A549 (cell line): ENCODE results near the gene CDH16. TPM values are rescaled to one million over a fixed set of nuclear protein-coding genes. Genes with fewer than 3 reads are reported as not detected.

Experiments used
- ATAC-seq, 2 experiments: fragments of 200-7000 bp in 1 of 2; fragments of >200 bp in 1 of 2; cut with Nextera tagmentation in 1 of 2; cut with Tn5 transposase in 1 of 2; 3 replicates each; pipeline versions ENCODE4 v1.8.0 to v1.9.1; 2018 to 2020; ENCODE audit warnings: mild to moderate bottlenecking in 1 of 2, moderate library complexity in 1 of 2
- CTCF ChIA-PET: fragments of 300-600 bp; sonication (Branson Sonifier 250); formaldehyde crosslinking; extraction: SDS; loops from one replicate; lab custom pipeline; 2021; ENCODE audit warnings: antibody characterized with exemption, inconsistent platforms; lab: Yijun Ruan, JAX
- POLR2A ChIA-PET: fragments of 350-600 bp; formaldehyde crosslinking; extraction: SDS; loops from one replicate; lab custom pipeline; 2021; ENCODE audit warnings: antibody characterized with exemption, inconsistent platforms; lab: Yijun Ruan, JAX
- DNase-seq, 2 experiments: peaks; one replicate each; pipeline versions ENCODE4 v3.0.0 to v3.0.0-alpha.2; 2011 to 2016; ENCODE audit warnings: low read depth in 1 of 2, low spot score in 1 of 2
- FAIRE-seq: peaks from 2 replicates; lab custom pipeline; 2011; peaks lifted over from hg19 to GRCh38; lab: Jason Lieb, UNC
- H3K27ac ChIP-seq, 2 experiments: fragments of >200 bp; sonication (Bioruptor Twin); formaldehyde crosslinking; 3 replicates each; pipeline ENCODE4 v1.5.1; 2016 to 2017
- H3K4me1 ChIP-seq: fragments of >200 bp; sonication (Bioruptor Twin); formaldehyde crosslinking; 3 replicates; pipeline ENCODE4 v1.6.1; 2016
- H3K4me2 ChIP-seq: fragments of >200 bp; sonication (Bioruptor Twin); formaldehyde crosslinking; 3 replicates; pipeline ENCODE4 v1.6.1; 2016
- H3K4me3 ChIP-seq: fragments of >200 bp; sonication (Bioruptor Twin); formaldehyde crosslinking; 3 replicates; pipeline ENCODE4 v1.5.1; 2016
- H3K9me3 ChIP-seq: fragments of >200 bp; sonication (Bioruptor Twin); formaldehyde crosslinking; 3 replicates; pipeline ENCODE4 v1.6.1; 2016
- BHLHE40 ChIP-seq: IDR thresholded peaks from 2 replicates; pipeline ENCODE4 v1.6.1; 2012; ENCODE audit warnings: low read depth, low read length, inconsistent platforms
- CBX2 ChIP-seq: fragments of 200-600 bp; sonication (generic); IDR thresholded peaks from 2 replicates; pipeline ENCODE4 v1.6.1; 2016; ENCODE audit warnings: low read depth, mild to moderate bottlenecking, borderline replicate concordance
- CBX8 ChIP-seq: fragments of 200-600 bp; sonication (generic); IDR thresholded peaks from 2 replicates; pipeline ENCODE4 v1.6.1; 2016
- CEBPB ChIP-seq, 2 experiments: fragments of >200 bp in 1 of 2; sonication (Bioruptor Twin) in 1 of 2; formaldehyde crosslinking in 1 of 2; IDR thresholded peaks; 2 replicates each; pipeline ENCODE4 v1.6.1; 2012 to 2016
- CHD4 ChIP-seq: fragments of 200-600 bp; sonication (generic); IDR thresholded peaks from 2 replicates; pipeline ENCODE4 v1.6.1; 2016; ENCODE audit warnings: antibody characterized with exemption, mild to moderate bottlenecking, borderline replicate concordance
- EP300 ChIP-seq, 2 experiments: fragments of >200 bp; sonication (Bioruptor Twin); formaldehyde crosslinking; IDR thresholded peaks; 2 replicates in 1 of 2; 3 replicates in 1 of 2; pipeline ENCODE4 v1.6.1; 2016 to 2017
- FOSB ChIP-seq: fragments of 250-450 bp; sonication (Bioruptor Pico); IDR thresholded peaks from 2 replicates; pipeline ENCODE4 v1.5.0; 2020; ENCODE audit warnings: mild to moderate bottlenecking, moderate library complexity
- FOSL2 ChIP-seq, 2 experiments: fragments of 450-650 bp in 1 of 2; fragments of >200 bp in 1 of 2; sonication (Bioruptor Twin) in 1 of 2; formaldehyde crosslinking; IDR thresholded peaks; 2 replicates each; pipeline versions ENCODE4 v1.5.0 to v1.6.1; 2016 to 2020; ENCODE audit warnings: mild to moderate bottlenecking in 1 of 2, moderate library complexity in 1 of 2
- FOXS1 ChIP-seq: fragments of 250-450 bp; sonication (Bioruptor Pico); IDR thresholded peaks from 2 replicates; pipeline ENCODE4 v1.5.0; 2020; ENCODE audit warnings: mild to moderate bottlenecking, moderate library complexity
- HOXA7 ChIP-seq: fragments of 250-450 bp; sonication (Bioruptor Pico); IDR thresholded peaks from 2 replicates; pipeline ENCODE4 v1.5.0; 2020; ENCODE audit warnings: mild to moderate bottlenecking, moderate library complexity
- KDM1A ChIP-seq: fragments of 200-600 bp; sonication (generic); IDR thresholded peaks from 2 replicates; pipeline ENCODE4 v1.6.1; 2016; ENCODE audit warnings: low read depth, mild to moderate bottlenecking
- NFE2L2 ChIP-seq: fragments of 150-350 bp; conservative IDR thresholded peaks from 2 replicates; pipeline ENCODE4 v1.6.1; 2014; ENCODE audit warnings: low read length
- NR3C1 ChIP-seq: fragments of >200 bp; sonication (Bioruptor Twin); formaldehyde crosslinking; IDR thresholded peaks from 3 replicates; pipeline ENCODE4 v1.6.1; 2017
- POLR2A ChIP-seq: IDR thresholded peaks from 2 replicates; pipeline ENCODE4 v1.6.1; 2012; ENCODE audit warnings: mild to moderate bottlenecking, low read length
- RAD21 ChIP-seq, 2 experiments: fragments of >200 bp in 1 of 2; sonication (Bioruptor Twin) in 1 of 2; formaldehyde crosslinking in 1 of 2; IDR thresholded peaks in 1 of 2; conservative IDR thresholded peaks in 1 of 2; 2 replicates in 1 of 2; 3 replicates in 1 of 2; pipeline ENCODE4 v1.6.1; 2012 to 2018; ENCODE audit warnings: inconsistent platforms in 1 of 2
- RARB ChIP-seq: fragments of 250-450 bp; sonication (Bioruptor Pico); IDR thresholded peaks from 2 replicates; pipeline ENCODE4 v1.8.0; 2021; ENCODE audit warnings: mild to moderate bottlenecking, moderate library complexity
- SMC3 ChIP-seq: fragments of >200 bp; sonication (Bioruptor Twin); formaldehyde crosslinking; IDR thresholded peaks from 3 replicates; pipeline ENCODE4 v1.6.1; 2018; ENCODE audit warnings: inconsistent platforms
- TFCP2L1 ChIP-seq: fragments of 250-450 bp; sonication (Bioruptor Pico); IDR thresholded peaks from 2 replicates; pipeline ENCODE4 v1.5.0; 2021; ENCODE audit warnings: mild to moderate bottlenecking
- TP53 ChIP-seq: fragments of 250-450 bp; sonication (Bioruptor Pico); IDR thresholded peaks from 2 replicates; pipeline ENCODE4 v1.5.0; 2021; ENCODE audit warnings: mild to moderate bottlenecking, moderate library complexity
- ZSCAN20 ChIP-seq: fragments of 250-450 bp; sonication (Bioruptor Pico); IDR thresholded peaks from 2 replicates; pipeline ENCODE4 v1.8.0; 2022; ENCODE audit warnings: mild to moderate bottlenecking, moderate library complexity
- WGBS: methylation state at CpG from one replicate; pipeline ENCODE4 v1.1.6; 2017; ENCODE audit errors: missing lambda C conversion rate; 5-methylcytosine and 5-hydroxymethylcytosine counted together
- polyA plus RNA-seq, 4 experiments: library from polyadenylated mRNA; depleted of rRNA in 3 of 4; stranded (reverse); fragments of >200 nt; fragmentation: RNase III in 1 of 4; extraction: RNeasy Plus Mini Kit Qiagen cat#74134 plus additional on column Dnase treatment in 1 of 4; gene quantifications; 2 replicates in 3 of 4; 3 replicates in 1 of 4; pipeline ENCODE4 v1.2.3, GENCODE V29; 2011 to 2017
- TF ChIP-seq, protein P1 (sequence below): fragments of 250-450 bp; sonication (Bioruptor Pico); IDR thresholded peaks from 2 replicates; pipeline ENCODE4 v1.5.0; 2020; ENCODE audit warnings: low read depth, mild to moderate bottlenecking, moderate library complexity
- TF ChIP-seq, protein P2 (sequence below): fragments of 150-350 bp; IDR thresholded peaks from 2 replicates; pipeline ENCODE4 v1.6.1; 2014; ENCODE audit warnings: low read depth, mild to moderate bottlenecking, low read length
- TF ChIP-seq, protein P3 (sequence below): fragments of 250-450 bp; sonication (Bioruptor Pico); IDR thresholded peaks from 2 replicates; pipeline ENCODE4 v1.5.0; 2021; ENCODE audit warnings: mild to moderate bottlenecking, moderate library complexity, borderline replicate concordance
- TF ChIP-seq, protein P4 (sequence below): fragments of >200 bp; sonication (Bioruptor Twin); formaldehyde crosslinking; IDR thresholded peaks from 2 replicates; pipeline ENCODE4 v1.6.1; 2016

CDH16 gene
- polyA plus RNA-seq, 2 of the 4 experiments (the other 2 are of a cell fraction), result 0.18 to 0.25 TPM

DNA sequence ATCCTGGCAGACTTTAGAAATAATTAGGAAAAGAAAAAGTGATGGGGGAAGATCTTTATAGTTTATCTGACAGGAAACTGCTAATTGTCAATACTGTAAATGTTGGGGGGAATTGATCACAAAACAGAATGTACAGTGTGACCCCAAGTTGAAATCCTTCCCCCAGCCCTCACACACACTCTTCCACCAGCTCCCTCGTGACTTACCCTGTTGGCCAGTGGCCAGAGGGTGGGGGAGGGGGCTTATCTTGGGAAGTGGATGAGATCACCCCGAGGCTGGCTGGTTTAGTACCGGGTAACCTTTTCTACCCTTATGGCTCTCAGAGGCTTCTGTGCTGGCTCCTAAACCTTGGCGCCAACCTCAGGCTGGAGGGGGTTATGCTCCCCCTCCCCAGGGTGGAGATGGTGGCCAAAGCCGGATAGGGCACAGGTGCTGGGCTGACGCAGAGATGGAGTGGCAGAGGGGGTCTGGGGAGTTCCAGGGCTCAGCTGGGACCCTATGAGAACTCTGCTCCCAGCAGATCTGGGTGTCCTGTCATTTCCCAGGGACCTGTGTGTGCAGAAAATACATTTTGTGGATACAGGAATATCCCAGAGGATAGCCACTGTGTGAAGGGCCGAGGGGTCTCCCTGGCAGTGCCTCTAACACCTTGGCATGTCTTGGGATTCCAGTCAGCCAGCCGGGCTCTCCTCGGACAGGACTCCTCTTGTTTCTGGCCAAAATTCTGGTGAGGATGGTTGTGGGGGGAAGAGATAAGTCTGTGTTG is 18.6 kb downstream of the CDH16 start (continued):
- no peak for TF ChIP-seq NFE2L2
- no peak for TF ChIP-seq ZSCAN20 (CRISPR knock-in tag)
- TF ChIP-seq, protein P1, sequence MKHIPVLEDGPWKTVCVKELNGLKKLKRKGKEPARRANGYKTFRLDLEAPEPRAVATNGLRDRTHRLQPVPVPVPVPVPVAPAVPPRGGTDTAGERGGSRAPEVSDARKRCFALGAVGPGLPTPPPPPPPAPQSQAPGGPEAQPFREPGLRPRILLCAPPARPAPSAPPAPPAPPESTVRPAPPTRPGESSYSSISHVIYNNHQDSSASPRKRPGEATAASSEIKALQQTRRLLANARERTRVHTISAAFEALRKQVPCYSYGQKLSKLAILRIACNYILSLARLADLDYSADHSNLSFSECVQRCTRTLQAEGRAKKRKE, result no peak

DNA sequence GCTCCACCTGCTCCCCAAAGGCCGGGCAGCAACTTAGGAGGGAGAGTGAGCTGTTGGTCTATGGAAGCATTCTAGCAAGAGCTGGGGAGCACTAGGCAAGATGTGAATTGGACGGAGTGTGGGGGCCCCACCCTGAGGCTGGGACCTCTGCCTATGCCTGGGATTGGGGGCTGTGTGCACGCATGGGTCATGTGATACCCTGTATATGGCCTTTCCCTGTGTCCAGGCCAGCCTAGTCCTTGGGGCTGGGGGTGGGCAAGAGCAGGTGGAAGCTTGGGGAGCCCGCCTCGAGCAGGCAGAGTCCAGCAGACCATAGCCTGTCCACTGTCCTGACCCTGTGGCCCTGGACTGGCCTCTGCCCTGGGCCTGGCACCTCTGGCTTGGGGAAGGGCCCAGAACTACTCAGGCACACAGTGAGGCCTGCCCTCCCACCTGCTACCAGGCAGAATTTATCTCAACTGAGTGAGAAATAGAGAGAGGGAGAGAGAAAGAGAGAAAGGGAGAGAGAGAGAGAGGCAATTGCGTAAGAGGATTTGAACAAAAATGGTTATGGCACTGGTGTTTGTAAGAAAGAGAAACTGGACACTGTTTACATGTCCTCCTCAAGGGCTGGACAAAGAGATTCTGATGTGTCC is 19.3 kb downstream of the CDH16 start:
- ATAC-seq (0 out of 6 replicates have a peak, but pooled peaks of 1 of the 2 experiments have one; percentile 3), FAIRE-seq (no peak), DNase-seq (no peak)
- Histone ChIP-seq H3K27ac (peak overlapping the region; percentile 67 to 79; a peak in 5 of 6 replicates), H3K4me1 (peaks cover 27% of the 10 kb centered on the region), H3K4me2 (peak overlapping the region; percentile 64), H3K9me3 (no peaks in the 10 kb centered on the region), H3K4me3 (no peak overlapping the region)
- WGBS, result 91% methylated on average over 5 of the region's 6 CpGs
- TF ChIP-seq CBX8, result no peak
- TF ChIP-seq CEBPB (IDR thresholded peaks at IDR 0.05), result peak; percentile 87 to 90
- TF ChIP-seq CHD4, result 0 out of 2 replicates have a peak, but pooled peaks have one; percentile 10
- ChIA-PET POLR2A (interaction anchor here (1.0 kb wide), 1 partner anchor 28 kb away, joined by 3 read pairs; no protein-coding TSS in a partner anchor), CTCF (interaction anchor here (0.6 to 40.8 kb wide), 6 partner anchors 15 to 381 kb away, joined by 3 to 837 read pairs (median 4); partner anchors contain the start of genes CDH16 and RRAD)

DNA sequence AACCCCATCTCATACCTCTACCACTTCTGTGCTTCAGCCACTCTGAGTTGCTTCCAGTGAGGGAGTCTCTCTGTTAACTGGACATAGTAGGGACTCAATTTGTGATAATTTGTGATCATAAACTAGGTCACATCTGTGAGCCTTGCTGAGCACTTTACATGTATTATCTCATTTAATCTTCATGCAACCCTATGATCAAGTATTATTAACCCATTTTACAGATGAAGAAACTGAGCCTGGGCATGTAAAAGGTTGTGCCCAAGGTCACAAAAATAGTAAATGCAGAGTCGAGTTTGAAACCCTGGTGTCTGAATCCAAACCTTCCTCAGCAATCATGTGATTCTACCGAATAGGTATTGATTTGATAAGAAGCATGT is 19.8 kb downstream of the CDH16 start:
- Histone ChIP-seq H3K9me3 (no peaks in the 10 kb centered on the region), H3K4me2 (no peak overlapping the region), H3K27ac (peak overlapping the region; percentile 67 to 79; a peak in 3 of 6 replicates), H3K4me1 (peaks cover 27% of the 10 kb centered on the region), H3K4me3 (no peak overlapping the region)
- FAIRE-seq, result no peak
- ChIA-PET CTCF (interaction anchor here (0.6 to 40.8 kb wide), 6 partner anchors 16 to 252 kb away, joined by 3 to 837 read pairs (median 3); partner anchors contain the start of genes B3GNT9, CDH16, CES3 and RRAD), POLR2A (interaction anchor here (1.0 kb wide), 1 partner anchor 28 kb away, joined by 3 read pairs; no protein-coding TSS in a partner anchor)
- 51% methylated on average over 2 of the region's 2 CpGs for WGBS
- TF ChIP-seq, protein P2, sequence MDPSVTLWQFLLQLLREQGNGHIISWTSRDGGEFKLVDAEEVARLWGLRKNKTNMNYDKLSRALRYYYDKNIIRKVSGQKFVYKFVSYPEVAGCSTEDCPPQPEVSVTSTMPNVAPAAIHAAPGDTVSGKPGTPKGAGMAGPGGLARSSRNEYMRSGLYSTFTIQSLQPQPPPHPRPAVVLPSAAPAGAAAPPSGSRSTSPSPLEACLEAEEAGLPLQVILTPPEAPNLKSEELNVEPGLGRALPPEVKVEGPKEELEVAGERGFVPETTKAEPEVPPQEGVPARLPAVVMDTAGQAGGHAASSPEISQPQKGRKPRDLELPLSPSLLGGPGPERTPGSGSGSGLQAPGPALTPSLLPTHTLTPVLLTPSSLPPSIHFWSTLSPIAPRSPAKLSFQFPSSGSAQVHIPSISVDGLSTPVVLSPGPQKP, result no peak
- 0 out of 2 replicates have a peak, but pooled peaks have one; percentile 63 for TF ChIP-seq CHD4
- TF ChIP-seq, protein P3, sequence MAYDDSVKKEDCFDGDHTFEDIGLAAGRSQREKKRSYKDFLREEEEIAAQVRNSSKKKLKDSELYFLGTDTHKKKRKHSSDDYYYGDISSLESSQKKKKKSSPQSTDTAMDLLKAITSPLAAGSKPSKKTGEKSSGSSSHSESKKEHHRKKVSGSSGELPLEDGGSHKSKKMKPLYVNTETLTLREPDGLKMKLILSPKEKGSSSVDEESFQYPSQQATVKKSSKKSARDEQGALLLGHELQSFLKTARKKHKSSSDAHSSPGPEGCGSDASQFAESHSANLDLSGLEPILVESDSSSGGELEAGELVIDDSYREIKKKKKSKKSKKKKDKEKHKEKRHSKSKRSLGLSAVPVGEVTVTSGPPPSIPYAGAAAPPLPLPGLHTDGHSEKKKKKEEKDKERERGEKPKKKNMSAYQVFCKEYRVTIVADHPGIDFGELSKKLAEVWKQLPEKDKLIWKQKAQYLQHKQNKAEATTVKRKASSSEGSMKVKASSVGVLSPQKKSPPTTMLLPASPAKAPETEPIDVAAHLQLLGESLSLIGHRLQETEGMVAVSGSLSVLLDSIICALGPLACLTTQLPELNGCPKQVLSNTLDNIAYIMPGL, result no peak
- 0 out of 2 replicates have a peak, but pooled peaks have one; percentile 54 for TF ChIP-seq KDM1A
- TF ChIP-seq ZSCAN20 (CRISPR knock-in tag), result no peak
- no peak for ATAC-seq
- DNase-seq, result no peak

DNA sequence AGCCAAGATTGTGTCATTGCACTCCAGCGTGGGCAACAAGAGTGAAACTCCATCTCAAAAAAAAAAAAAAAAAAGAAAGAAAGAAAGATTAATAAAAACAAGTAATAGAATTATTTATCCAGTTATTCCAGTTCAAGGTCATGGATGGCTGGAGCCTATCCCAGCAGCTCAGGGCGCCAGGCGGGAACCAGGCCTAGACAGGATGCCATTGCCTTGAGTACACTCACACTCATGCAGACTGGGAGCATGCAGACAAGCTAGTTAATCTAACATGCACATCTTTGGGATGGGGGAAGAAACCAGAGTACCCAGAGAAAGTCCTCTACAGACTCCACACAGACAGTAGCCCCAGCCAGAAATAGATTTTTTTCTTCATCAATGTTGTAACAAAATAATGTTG is 20.5 kb downstream of the CDH16 start:
- CTCF ChIA-PET, result interaction anchor here (0.9 to 40.8 kb wide), 5 partner anchors 17 to 287 kb away, joined by 3 to 837 read pairs (median 3); partner anchors contain the start of genes CDH16, CES3 and RRAD
- DNase-seq, result no peak
- FAIRE-seq, result no peak
- H3K4me1 ChIP-seq, result peaks cover 25% of the 10 kb centered on the region
- H3K27ac ChIP-seq, result no peak overlapping the region; a peak in 1 of 6 replicates
- H3K9me3 ChIP-seq, result no peaks in the 10 kb centered on the region
- no peak for ATAC-seq
- POLR2A ChIA-PET, result interaction anchor here (1.0 kb wide), 1 partner anchor 29 kb away, joined by 3 read pairs; no protein-coding TSS in a partner anchor
- no peak overlapping the region for H3K4me2 ChIP-seq
- WGBS, result 92% methylated on average over 3 of the region's 3 CpGs
- no peak overlapping the region for H3K4me3 ChIP-seq
- TF ChIP-seq NR3C1, result no peak
- TF ChIP-seq RAD21 (conservative IDR thresholded peaks at IDR 0.05 in 1 of 2, IDR thresholded peaks at IDR 0.05 in 1 of 2), result no peak
- TF ChIP-seq SMC3, result no peak
- TF ChIP-seq TFCP2L1, result no peak
- TF ChIP-seq FOSB (CRISPR knock-in tag), result no peak
- no peak for TF ChIP-seq CBX2
- TF ChIP-seq, protein P4, sequence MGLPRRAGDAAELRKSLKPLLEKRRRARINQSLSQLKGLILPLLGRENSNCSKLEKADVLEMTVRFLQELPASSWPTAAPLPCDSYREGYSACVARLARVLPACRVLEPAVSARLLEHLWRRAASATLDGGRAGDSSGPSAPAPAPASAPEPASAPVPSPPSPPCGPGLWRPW, result no peak
- TF ChIP-seq HOXA7 (CRISPR knock-in tag), result no peak
- no peak for TF ChIP-seq FOSL2 (IDR thresholded peaks at IDR 0.05)
- no peak for TF ChIP-seq FOSL2 (CRISPR knock-in tag; IDR thresholded peaks at IDR 0.05)
- TF ChIP-seq RARB (CRISPR knock-in tag), result no peak
- TF ChIP-seq TP53, result no peak
- TF ChIP-seq, protein P2, result no peak
- no peak for TF ChIP-seq POLR2A
- no peak for TF ChIP-seq ZSCAN20 (CRISPR knock-in tag)
- no peak for TF ChIP-seq BHLHE40
- no peak for TF ChIP-seq FOXS1 (CRISPR knock-in tag)
- TF ChIP-seq EP300 (IDR thresholded peaks at IDR 0.05), result no peak
